Measurements from ENCODE around the gene AATF. TPM values are rescaled to one million over a fixed set of nuclear protein-coding genes. Genes with fewer than 3 reads are reported as not detected.

The AATF gene
- total and polyA plus RNA-seq, 9 of the 15 experiments (the other 6 are each of a cell fraction or from before 2014, with no cell fraction given) = 34.5 to 133 (median 90.1) TPM

DNA sequence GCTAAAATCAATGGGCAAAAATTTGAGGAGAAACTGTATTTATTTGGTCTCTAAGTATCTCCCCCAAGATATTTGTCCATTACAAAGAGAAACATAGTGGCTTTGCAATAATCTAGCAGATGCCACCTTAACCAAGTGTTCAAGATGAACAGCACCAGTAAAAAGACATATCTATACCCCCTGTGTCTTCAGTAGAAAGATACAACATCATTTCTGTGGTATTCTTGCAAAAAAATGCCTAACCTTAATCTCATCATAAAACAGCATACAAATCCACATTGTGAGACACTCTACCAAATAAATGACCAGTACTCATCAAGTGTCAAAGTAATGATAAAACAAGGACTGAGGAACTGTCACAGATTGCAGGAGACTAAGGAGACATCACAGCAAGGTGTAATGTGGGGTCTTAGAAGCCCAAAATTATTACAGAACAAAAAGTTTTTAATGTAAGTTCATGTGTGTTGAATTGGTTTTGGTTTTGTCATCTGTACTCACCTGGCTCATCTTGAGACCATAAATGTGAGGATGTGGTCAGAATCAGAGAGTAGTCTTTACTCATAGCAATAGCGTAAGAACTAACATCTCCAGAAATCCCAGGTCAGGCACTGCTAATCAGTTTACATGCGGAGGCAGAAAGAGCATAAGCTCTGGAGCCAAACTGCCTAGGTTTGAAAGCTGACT, 77.2 kb downstream of the AATF start:
- Histone ChIP-seq H3K4me1 (replicated peaks in 1 of 2; ENCODE audit: control insufficient read depth in 2 of 2, insufficient read depth in 2 of 2, low read length in 2 of 2) (no peaks in the 10 kb centered on the region), H3K9ac (ENCODE audit: insufficient read depth in 1 of 2, low read depth in 2 of 2, low read length in 2 of 2) (no peak overlapping the region), H3K4me3 (no peak overlapping the region), H3K4me2 (ENCODE audit: insufficient read depth, low read length) (no peak overlapping the region), H3K9me3 (replicated peaks; ENCODE audit: control insufficient read depth, insufficient read depth, low read depth, low read length) (no peaks in the 10 kb centered on the region), H3K36me3 (ENCODE audit: control insufficient read depth, insufficient read depth, low read length) (peaks cover 60% of the 10 kb centered on the region; the same call in 2 of the 3 replicates), H3K79me2 (ENCODE audit: control insufficient read depth, insufficient read depth, low read length) (no peaks in the 10 kb centered on the region), H4K20me1 (replicated peaks; ENCODE audit: control insufficient read depth, insufficient read depth, low read length) (no peaks in the 10 kb centered on the region), H3K27me3 (ENCODE audit: control insufficient read depth in 2 of 2, insufficient read depth in 2 of 2, low read length in 2 of 2) (no peaks in the 10 kb centered on the region), H3K27ac (ENCODE audit: extremely low read depth, low read depth, low read length) (no peak overlapping the region), H3K9me1 (ENCODE audit: control insufficient read depth, insufficient read depth, low read length) (no peaks in the 10 kb centered on the region), H2AFZ (ENCODE audit: low read depth, low read length) (no peak overlapping the region)
- CTCF ChIA-PET (ENCODE audit: low intra/inter-chr PET ratio) = no interaction called here
- no peak for DNase-seq (ENCODE audit: extremely low read depth in 1 of 4, low spot score in 3 of 4)
- 87% methylated on average over 2 of the region's 2 CpGs for WGBS (ENCODE audit: insufficient coverage, low coverage, missing lambda C conversion rate)
- no TSS peak for BruUV-seq (replicated peaks)
- FAIRE-seq = no peak
- intact Hi-C loops (cut with micrococcal nuclease) (no loop called here), in situ Hi-C loops (cut with MboI) (no loop called here)
- TF ChIP-seq EP400 (IDR thresholded peaks at IDR 0.05) (no peak), DMBX1 (CRISPR knock-in tag; IDR thresholded peaks at IDR 0.05; ENCODE audit: borderline replicate concordance) (no peak), HINFP (tag; conservative IDR thresholded peaks at IDR 0.05; ENCODE audit: low read depth) (no peak), FOXM1 (IDR thresholded peaks at IDR 0.05; ENCODE audit: low read depth) (no peak), FOXM1 (CRISPR knock-in tag; IDR thresholded peaks at IDR 0.05; ENCODE audit: low read depth) (no peak), GTF2A2 (tag; IDR thresholded peaks at IDR 0.05) (no peak), FOXK1 (CRISPR knock-in tag; IDR thresholded peaks at IDR 0.05; ENCODE audit: borderline replicate concordance) (no peak), FOXP1 (CRISPR knock-in tag; IDR thresholded peaks at IDR 0.05) (no peak)
- ATAC-seq = no peak
- POLR2A ChIA-PET = interaction anchor here (1.0 kb wide), 1 partner anchor 12 kb away, joined by 3 read pairs; no protein-coding TSS in a partner anchor
